OCI-LY3 (cell line): ENCODE data around the gene APOA4.

ENCODE experiments used
- CTCF ChIP-seq: fragments of 200-600, 300-600 bp; sonication (generic); IDR thresholded peaks from 2 replicates; pipeline ENCODE4 v1.5.1; 2014; ENCODE audit warnings: antibody characterized with exemption, low read length, low read depth
- EZH2phosphoT487 ChIP-seq: fragments of 200-600 bp; shearing (Covaris generic); IDR thresholded peaks from 2 replicates; pipeline ENCODE4 v1.6.1; 2018; ENCODE audit warnings: antibody characterized with exemption, mixed run types, low read depth

- no peak for TF ChIP-seq CTCF
- no peak for TF ChIP-seq EZH2phosphoT487
Observed at GRCh38 chr11:116864531-116864930, 41.4 kb upstream of the APOA4 start.
